Measurements from ENCODE around the gene DENND4C. TPM values are rescaled to one million over a fixed set of nuclear protein-coding genes. Genes with fewer than 3 reads are reported as not detected.

Gene DENND4C
- total and polyA plus RNA-seq, 2 of the 4 experiments (the other 2 are of a cell fraction) = 9.0 to 32.6 TPM

DNA sequence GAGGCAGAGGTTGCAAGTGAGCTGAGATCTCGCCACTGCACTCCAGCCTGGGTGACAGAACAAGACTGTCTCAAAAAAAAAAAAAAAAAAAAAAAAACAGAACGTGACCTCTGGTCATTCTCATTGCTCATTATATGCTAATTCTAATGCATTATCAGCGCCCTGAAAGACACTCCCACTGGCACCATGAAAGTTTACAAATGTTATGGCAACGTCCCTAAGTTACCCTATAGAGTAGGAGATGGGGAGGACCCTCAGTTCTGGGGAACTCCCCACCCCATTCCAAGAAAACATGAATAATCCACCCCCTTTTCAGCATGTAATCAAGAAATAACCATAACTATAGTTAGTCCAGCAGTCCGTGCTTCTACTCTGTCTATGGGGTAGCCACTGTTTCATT is 48.9 kb upstream of the DENND4C start:
- dilution Hi-C loops (cut with HindIII; ENCODE audit: low sequenced_read_pairs, unreplicated experiment) (no loop called here), intact Hi-C loops (cut with micrococcal nuclease) (loop anchor here (5.0 kb wide), 1 partner anchor 201 kb away; the partner anchor contains the start of gene RPS6), in situ Hi-C loops (cut with MboI; ENCODE audit: low sequenced_read_pairs) (no loop called here)
- Histone ChIP-seq H3K23ac (ENCODE audit: low read depth, low read length) (no peak overlapping the region), H3K79me1 (ENCODE audit: low read depth in 1 of 2, low read length in 2 of 2) (no peaks in the 10 kb centered on the region), H3K27ac (ENCODE audit: insufficient read depth, low read length) (no peak overlapping the region), H4K8ac (ENCODE audit: low read depth in 2 of 2, low read length in 2 of 2) (no peak overlapping the region), H2AFZ (replicated peaks; ENCODE audit: low read length, poor library complexity) (no peak overlapping the region), H3K4ac (ENCODE audit: low read depth, low read length) (no peak overlapping the region), H2AK5ac (ENCODE audit: low read depth, low read length) (no peak overlapping the region), H4K20me1 (ENCODE audit: insufficient read depth, low read length) (no peaks in the 10 kb centered on the region), H3K9me1 (ENCODE audit: insufficient read depth, low read length) (peaks cover 3% of the 10 kb centered on the region; the same call in 1 of the 2 replicates), H3K27me3 (ENCODE audit: control insufficient read depth, insufficient read depth, low read length) (no peaks in the 10 kb centered on the region), H3K36me3 (ENCODE audit: control insufficient read depth, insufficient read depth, low read length) (no peaks in the 10 kb centered on the region), H4K91ac (ENCODE audit: insufficient read depth, low read depth, low read length) (no peak overlapping the region), H2BK15ac (ENCODE audit: low read depth, low read length) (no peak overlapping the region), H2BK20ac (ENCODE audit: low read depth, low read length) (no peak overlapping the region), H3K4me3 (ENCODE audit: insufficient read depth, low read depth, low read length) (no peak overlapping the region), H2BK5ac (ENCODE audit: low read depth, low read length, poor library complexity, severe bottlenecking) (no peak overlapping the region), H3K9me3 (ENCODE audit: control insufficient read depth, insufficient read depth, low read length) (no peaks in the 10 kb centered on the region), H2BK120ac (ENCODE audit: low read depth, low read length) (no peak overlapping the region), H3K14ac (replicated peaks; ENCODE audit: low read depth, low read length) (no peak overlapping the region), H3K9ac (ENCODE audit: low read depth, low read length) (no peak overlapping the region), H3K56ac (ENCODE audit: extremely low read depth, insufficient read depth, low read length) (no peak overlapping the region), H3K4me1 (ENCODE audit: control insufficient read depth, insufficient read depth, low read length) (peaks cover 13% of the 10 kb centered on the region), H4K5ac (ENCODE audit: low read depth, low read length) (no peak overlapping the region), H3K4me2 (ENCODE audit: low read depth, low read length) (no peak overlapping the region), H3K18ac (ENCODE audit: low read depth, low read length) (no peak overlapping the region), H2AK9ac (replicated peaks; ENCODE audit: low read depth, low read length, poor library complexity) (no peak overlapping the region)
- no peak for TF ChIP-seq RFX5 (IDR thresholded peaks at IDR 0.05; ENCODE audit: low read depth, low read length)
- TF ChIP-seq BHLHE40 (IDR thresholded peaks at IDR 0.05; ENCODE audit: low read depth, low read length) = no peak
- TF ChIP-seq, protein P1, sequence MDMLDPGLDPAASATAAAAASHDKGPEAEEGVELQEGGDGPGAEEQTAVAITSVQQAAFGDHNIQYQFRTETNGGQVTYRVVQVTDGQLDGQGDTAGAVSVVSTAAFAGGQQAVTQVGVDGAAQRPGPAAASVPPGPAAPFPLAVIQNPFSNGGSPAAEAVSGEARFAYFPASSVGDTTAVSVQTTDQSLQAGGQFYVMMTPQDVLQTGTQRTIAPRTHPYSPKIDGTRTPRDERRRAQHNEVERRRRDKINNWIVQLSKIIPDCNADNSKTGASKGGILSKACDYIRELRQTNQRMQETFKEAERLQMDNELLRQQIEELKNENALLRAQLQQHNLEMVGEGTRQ (IDR thresholded peaks at IDR 0.05; ENCODE audit: low read depth, low read length) = no peak
- no peak for TF ChIP-seq RAD21 (IDR thresholded peaks at IDR 0.05; ENCODE audit: low read length)
- TF ChIP-seq POLR2A (IDR thresholded peaks at IDR 0.05; ENCODE audit: low read depth, low read length) = no peak
- no peak for TF ChIP-seq CHD1 (IDR thresholded peaks at IDR 0.05; ENCODE audit: low read depth, low read length)
- TF ChIP-seq MAZ (IDR thresholded peaks at IDR 0.05; ENCODE audit: borderline replicate concordance, low read depth, low read length) = no peak
- ChIA-PET POLR2A (ENCODE audit: unreplicated experiment) (no interaction called here), CTCF (no interaction called here)
- BruUV-seq (replicated peaks) = no TSS peak
- DNase-seq = no peak
- WGBS, 2 experiments (ENCODE audit: extremely low coverage in 2 of 2, insufficient read length in 1 of 2) = 86% methylated on average over 1 of the region's 5 CpGs; no CpG with 5 or more reads in 1 of the 2 experiments
- ATAC-seq (ENCODE audit: low read depth) = no peak

Measured in IMR-90 (cell line).